ENCODE measurements around the gene TAF8. TPM values are rescaled to one million over a fixed set of nuclear protein-coding genes. Genes with fewer than 3 reads are reported as not detected.

The TAF8 gene
- total RNA-seq, 1 donor: 11.9 TPM

GRCh38 chr6:42124223-42124836 is 74.0 kb downstream of the TAF8 start:
- TF ChIP-seq CTCF (IDR thresholded peaks at IDR 0.05; ENCODE audit: insufficient read depth, low read length): no peak
- DNase-seq (ENCODE audit: low read depth): no peak

GRCh38 chr6:42125231-42125630 is 74.9 kb downstream of the TAF8 start:
- no peak for TF ChIP-seq CTCF (IDR thresholded peaks at IDR 0.05; ENCODE audit: insufficient read depth, low read length)
- DNase-seq (ENCODE audit: low read depth): no peak
- H3K4me3 ChIP-seq (ENCODE audit: low read depth, low read length): no peak overlapping the region

More at GRCh38 chr6:42124223-42124836, 74.0 kb downstream of the TAF8 start:
- no peak overlapping the region for H3K4me3 ChIP-seq (ENCODE audit: low read depth, low read length)

- no peak for TF ChIP-seq CTCF (IDR thresholded peaks at IDR 0.05; ENCODE audit: insufficient read depth, low read length)
- H3K4me3 ChIP-seq (ENCODE audit: low read depth, low read length): no peak overlapping the region
- DNase-seq (ENCODE audit: low read depth): no peak
These were observed 75.3 kb downstream of the TAF8 start for GRCh38 chr6:42125663-42126062.

- TF ChIP-seq CTCF (IDR thresholded peaks at IDR 0.05; ENCODE audit: insufficient read depth, low read length): no peak
- no peak for DNase-seq (ENCODE audit: low read depth)
These were observed 78.4 kb downstream of the TAF8 start for GRCh38 chr6:42128460-42129359.

GRCh38 chr6:42129360-42129676 is 79.0 kb downstream of the TAF8 start:
- no peak for TF ChIP-seq CTCF (IDR thresholded peaks at IDR 0.05; ENCODE audit: insufficient read depth, low read length)

More at GRCh38 chr6:42128460-42129359, 78.4 kb downstream of the TAF8 start:
- H3K4me3 ChIP-seq (ENCODE audit: low read depth, low read length): no peak overlapping the region

GRCh38 chr6:42131531-42131930 is 81.2 kb downstream of the TAF8 start:
- DNase-seq (ENCODE audit: low read depth): peak; percentile 67
- no peak overlapping the region for H3K4me3 ChIP-seq (ENCODE audit: low read depth, low read length)
- TF ChIP-seq CTCF (IDR thresholded peaks at IDR 0.05; ENCODE audit: insufficient read depth, low read length): no peak

More at GRCh38 chr6:42129360-42129676, 79.0 kb downstream of the TAF8 start:
- no peak overlapping the region for H3K4me3 ChIP-seq (ENCODE audit: low read depth, low read length)
- no peak for DNase-seq (ENCODE audit: low read depth)
